ENCODE data around the gene GABRG3. TPM values are rescaled to one million over a fixed set of nuclear protein-coding genes. Genes with fewer than 3 reads are reported as not detected.

GABRG3 gene
- total RNA-seq, 1 donor, result under 0.01 TPM

GRCh38 chr15:27449941-27450340 is 479.0 kb downstream of the GABRG3 start:
- Histone ChIP-seq H3K4me3 (ENCODE audit: low read length) (no peak overlapping the region), H3K4me1 (ENCODE audit: insufficient read depth, low read length) (no peaks in the 10 kb centered on the region), H3K9me3 (ENCODE audit: low read depth, low read length) (no peaks in the 10 kb centered on the region), H3K27me3 (ENCODE audit: insufficient read depth, low read length) (no peaks in the 10 kb centered on the region)

GRCh38 chr15:27454281-27455075 is 483.5 kb downstream of the GABRG3 start:
- Histone ChIP-seq H3K4me3 (ENCODE audit: low read length) (no peak overlapping the region), H3K9me3 (ENCODE audit: low read depth, low read length) (no peaks in the 10 kb centered on the region), H3K4me1 (ENCODE audit: insufficient read depth, low read length) (no peaks in the 10 kb centered on the region), H3K27me3 (ENCODE audit: insufficient read depth, low read length) (no peaks in the 10 kb centered on the region)

GRCh38 chr15:27456807-27457206 is 485.8 kb downstream of the GABRG3 start:
- no peak overlapping the region for H3K4me3 ChIP-seq (ENCODE audit: low read length)
- no peaks in the 10 kb centered on the region for H3K4me1 ChIP-seq (ENCODE audit: insufficient read depth, low read length)
- no peaks in the 10 kb centered on the region for H3K27me3 ChIP-seq (ENCODE audit: insufficient read depth, low read length)
- H3K9me3 ChIP-seq (ENCODE audit: low read depth, low read length), result no peaks in the 10 kb centered on the region

GRCh38 chr15:27457766-27458165 is 486.8 kb downstream of the GABRG3 start:
- no peak overlapping the region for H3K4me3 ChIP-seq (ENCODE audit: low read length)
- H3K4me1 ChIP-seq (ENCODE audit: insufficient read depth, low read length), result no peaks in the 10 kb centered on the region
- no peaks in the 10 kb centered on the region for H3K27me3 ChIP-seq (ENCODE audit: insufficient read depth, low read length)
- no peaks in the 10 kb centered on the region for H3K9me3 ChIP-seq (ENCODE audit: low read depth, low read length)

- no peaks in the 10 kb centered on the region for H3K9me3 ChIP-seq (ENCODE audit: low read depth, low read length)
- no peak overlapping the region for H3K4me3 ChIP-seq (ENCODE audit: low read length)
- H3K4me1 ChIP-seq (ENCODE audit: insufficient read depth, low read length), result no peaks in the 10 kb centered on the region
- H3K27me3 ChIP-seq (ENCODE audit: insufficient read depth, low read length), result no peaks in the 10 kb centered on the region
These were observed 487.5 kb downstream of the GABRG3 start for GRCh38 chr15:27458345-27459084.

- H3K4me3 ChIP-seq (ENCODE audit: low read length), result no peak overlapping the region
- no peaks in the 10 kb centered on the region for H3K9me3 ChIP-seq (ENCODE audit: low read depth, low read length)
- no peaks in the 10 kb centered on the region for H3K27me3 ChIP-seq (ENCODE audit: insufficient read depth, low read length)
- no peaks in the 10 kb centered on the region for H3K4me1 ChIP-seq (ENCODE audit: insufficient read depth, low read length)
These were observed 488.9 kb downstream of the GABRG3 start for GRCh38 chr15:27459836-27460235.

- Histone ChIP-seq H3K9me3 (ENCODE audit: low read depth, low read length) (no peaks in the 10 kb centered on the region), H3K4me1 (ENCODE audit: insufficient read depth, low read length) (no peaks in the 10 kb centered on the region), H3K4me3 (ENCODE audit: low read length) (no peak overlapping the region), H3K27me3 (ENCODE audit: insufficient read depth, low read length) (no peaks in the 10 kb centered on the region)
These were observed 490.2 kb downstream of the GABRG3 start for GRCh38 chr15:27461181-27461580.

GRCh38 chr15:27463525-27464088 is 492.6 kb downstream of the GABRG3 start:
- H3K4me1 ChIP-seq (ENCODE audit: insufficient read depth, low read length), result no peaks in the 10 kb centered on the region
- H3K9me3 ChIP-seq (ENCODE audit: low read depth, low read length), result no peaks in the 10 kb centered on the region
- H3K27me3 ChIP-seq (ENCODE audit: insufficient read depth, low read length), result no peaks in the 10 kb centered on the region

GRCh38 chr15:27464941-27465612 is 494.1 kb downstream of the GABRG3 start:
- Histone ChIP-seq H3K27me3 (ENCODE audit: insufficient read depth, low read length) (no peaks in the 10 kb centered on the region), H3K4me1 (ENCODE audit: insufficient read depth, low read length) (no peaks in the 10 kb centered on the region), H3K9me3 (ENCODE audit: low read depth, low read length) (no peaks in the 10 kb centered on the region), H3K4me3 (ENCODE audit: low read length) (no peak overlapping the region)

More at GRCh38 chr15:27463525-27464088, 492.6 kb downstream of the GABRG3 start:
- no peak overlapping the region for H3K4me3 ChIP-seq (ENCODE audit: low read length)

GRCh38 chr15:27466758-27467157 is 495.8 kb downstream of the GABRG3 start:
- Histone ChIP-seq H3K9me3 (ENCODE audit: low read depth, low read length) (no peaks in the 10 kb centered on the region), H3K4me1 (ENCODE audit: insufficient read depth, low read length) (no peaks in the 10 kb centered on the region), H3K4me3 (ENCODE audit: low read length) (no peak overlapping the region), H3K27me3 (ENCODE audit: insufficient read depth, low read length) (no peaks in the 10 kb centered on the region)

GRCh38 chr15:27468151-27468591 is 497.2 kb downstream of the GABRG3 start:
- no peaks in the 10 kb centered on the region for H3K9me3 ChIP-seq (ENCODE audit: low read depth, low read length)
- no peaks in the 10 kb centered on the region for H3K4me1 ChIP-seq (ENCODE audit: insufficient read depth, low read length)
- H3K27me3 ChIP-seq (ENCODE audit: insufficient read depth, low read length), result no peaks in the 10 kb centered on the region
- H3K4me3 ChIP-seq (ENCODE audit: low read length), result no peak overlapping the region

GRCh38 chr15:27473845-27474244 is 502.9 kb downstream of the GABRG3 start:
- Histone ChIP-seq H3K4me1 (ENCODE audit: insufficient read depth, low read length) (no peaks in the 10 kb centered on the region), H3K27me3 (ENCODE audit: insufficient read depth, low read length) (no peaks in the 10 kb centered on the region), H3K9me3 (ENCODE audit: low read depth, low read length) (no peaks in the 10 kb centered on the region), H3K4me3 (ENCODE audit: low read length) (no peak overlapping the region)

GRCh38 chr15:27475395-27475794 is 504.4 kb downstream of the GABRG3 start:
- H3K4me3 ChIP-seq (ENCODE audit: low read length), result no peak overlapping the region
- H3K27me3 ChIP-seq (ENCODE audit: insufficient read depth, low read length), result no peaks in the 10 kb centered on the region
- no peaks in the 10 kb centered on the region for H3K4me1 ChIP-seq (ENCODE audit: insufficient read depth, low read length)
- no peaks in the 10 kb centered on the region for H3K9me3 ChIP-seq (ENCODE audit: low read depth, low read length)

GRCh38 chr15:27479296-27480140 is 508.5 kb downstream of the GABRG3 start:
- Histone ChIP-seq H3K9me3 (ENCODE audit: low read depth, low read length) (no peaks in the 10 kb centered on the region), H3K4me1 (ENCODE audit: insufficient read depth, low read length) (no peaks in the 10 kb centered on the region), H3K4me3 (ENCODE audit: low read length) (no peak overlapping the region), H3K27me3 (ENCODE audit: insufficient read depth, low read length) (no peaks in the 10 kb centered on the region)
